ENCODE data around the gene STAG1. TPM values are rescaled to one million over a fixed set of nuclear protein-coding genes. Genes with fewer than 3 reads are reported as not detected.
A peak's percentile ranks its signal among the peaks of the same experiment; 100 is the strongest.
"Not testable (repeated sequence)": the region's sequence is repeated elsewhere in the genome, so short reads cannot be mapped to it uniquely, and the experiment has no call there.

Gene STAG1
- total RNA-seq, 1 experiment from 2014 or later, result 17.9 TPM

GRCh38 chr3:136584728-136585127, 167.4 kb downstream of the STAG1 start:
- in situ Hi-C loops (cut with HindIII; ENCODE audit: low pct_unique_long_range_greater_than_20kb, low sequenced_read_pairs), result no loop called here
- DNase-seq (ENCODE audit: low read depth, low spot score), result no peak

- in situ Hi-C loops (cut with HindIII; ENCODE audit: low pct_unique_long_range_greater_than_20kb, low sequenced_read_pairs), result no loop called here
- no peak for DNase-seq (ENCODE audit: low read depth, low spot score)
Measured at GRCh38 chr3:136583823-136584222, 168.4 kb downstream of the STAG1 start.

GRCh38 chr3:136577791-136578190, 174.4 kb downstream of the STAG1 start:
- DNase-seq (ENCODE audit: low read depth, low spot score), result no peak
- in situ Hi-C loops (cut with HindIII; ENCODE audit: low pct_unique_long_range_greater_than_20kb, low sequenced_read_pairs), result no loop called here

- in situ Hi-C loops (cut with HindIII; ENCODE audit: low pct_unique_long_range_greater_than_20kb, low sequenced_read_pairs), result no loop called here
- no peak for DNase-seq (ENCODE audit: low read depth, low spot score)
Measured at GRCh38 chr3:136576279-136577009, 175.7 kb downstream of the STAG1 start.

GRCh38 chr3:136567599-136568188, 184.5 kb downstream of the STAG1 start:
- DNase-seq (ENCODE audit: low read depth, low spot score), result no peak
- in situ Hi-C loops (cut with HindIII; ENCODE audit: low pct_unique_long_range_greater_than_20kb, low sequenced_read_pairs), result no loop called here

GRCh38 chr3:136564962-136565361, 187.2 kb downstream of the STAG1 start:
- DNase-seq (ENCODE audit: low read depth, low spot score); in situ Hi-C loops (cut with HindIII; ENCODE audit: low pct_unique_long_range_greater_than_20kb, low sequenced_read_pairs): not testable (repeated sequence)

- in situ Hi-C loops (cut with HindIII; ENCODE audit: low pct_unique_long_range_greater_than_20kb, low sequenced_read_pairs), result no loop called here
- no peak for DNase-seq (ENCODE audit: low read depth, low spot score)
Measured at GRCh38 chr3:136562026-136562425, 190.2 kb downstream of the STAG1 start.

GRCh38 chr3:136559896-136560295, 192.3 kb downstream of the STAG1 start:
- DNase-seq (ENCODE audit: low read depth, low spot score), result no peak
- in situ Hi-C loops (cut with HindIII; ENCODE audit: low pct_unique_long_range_greater_than_20kb, low sequenced_read_pairs), result no loop called here

GRCh38 chr3:136549461-136549860, 202.7 kb downstream of the STAG1 start:
- in situ Hi-C loops (cut with HindIII; ENCODE audit: low pct_unique_long_range_greater_than_20kb, low sequenced_read_pairs); DNase-seq (ENCODE audit: low read depth, low spot score): not testable (repeated sequence)

- in situ Hi-C loops (cut with HindIII; ENCODE audit: low pct_unique_long_range_greater_than_20kb, low sequenced_read_pairs), result no loop called here
- DNase-seq (ENCODE audit: low read depth, low spot score), result no peak
Measured at GRCh38 chr3:136547293-136547692, 204.9 kb downstream of the STAG1 start.

GRCh38 chr3:136546720-136547119, 205.5 kb downstream of the STAG1 start:
- in situ Hi-C loops (cut with HindIII; ENCODE audit: low pct_unique_long_range_greater_than_20kb, low sequenced_read_pairs), result no loop called here
- peak; percentile 23 for DNase-seq (ENCODE audit: low read depth, low spot score)

GRCh38 chr3:136545664-136546268, 206.4 kb downstream of the STAG1 start:
- in situ Hi-C loops (cut with HindIII; ENCODE audit: low pct_unique_long_range_greater_than_20kb, low sequenced_read_pairs), result no loop called here
- peak; percentile 29 for DNase-seq (ENCODE audit: low read depth, low spot score)

GRCh38 chr3:136544532-136544931, 207.6 kb downstream of the STAG1 start:
- in situ Hi-C loops (cut with HindIII; ENCODE audit: low pct_unique_long_range_greater_than_20kb, low sequenced_read_pairs), result no loop called here
- DNase-seq (ENCODE audit: low read depth, low spot score), result no peak

GRCh38 chr3:136543385-136543784, 208.8 kb downstream of the STAG1 start:
- in situ Hi-C loops (cut with HindIII; ENCODE audit: low pct_unique_long_range_greater_than_20kb, low sequenced_read_pairs), result no loop called here
- peak; percentile 15 for DNase-seq (ENCODE audit: low read depth, low spot score)

GRCh38 chr3:136535906-136536305, 216.3 kb downstream of the STAG1 start:
- in situ Hi-C loops (cut with HindIII; ENCODE audit: low pct_unique_long_range_greater_than_20kb, low sequenced_read_pairs), result no loop called here

GRCh38 chr3:136532766-136533165, 219.4 kb downstream of the STAG1 start:
- in situ Hi-C loops (cut with HindIII; ENCODE audit: low pct_unique_long_range_greater_than_20kb, low sequenced_read_pairs), result no loop called here

More at GRCh38 chr3:136535906-136536305, 216.3 kb downstream of the STAG1 start:
- DNase-seq (ENCODE audit: low read depth, low spot score), result no peak

GRCh38 chr3:136518102-136518501, 234.1 kb downstream of the STAG1 start:
- no peak for DNase-seq (ENCODE audit: low read depth, low spot score)
- in situ Hi-C loops (cut with HindIII; ENCODE audit: low pct_unique_long_range_greater_than_20kb, low sequenced_read_pairs), result no loop called here

More at GRCh38 chr3:136532766-136533165, 219.4 kb downstream of the STAG1 start:
- no peak for DNase-seq (ENCODE audit: low read depth, low spot score)

GRCh38 chr3:136516656-136517055, 235.5 kb downstream of the STAG1 start:
- DNase-seq (ENCODE audit: low read depth, low spot score), result no peak
- in situ Hi-C loops (cut with HindIII; ENCODE audit: low pct_unique_long_range_greater_than_20kb, low sequenced_read_pairs), result no loop called here

GRCh38 chr3:136516095-136516494, 236.1 kb downstream of the STAG1 start:
- no peak for DNase-seq (ENCODE audit: low read depth, low spot score)
- in situ Hi-C loops (cut with HindIII; ENCODE audit: low pct_unique_long_range_greater_than_20kb, low sequenced_read_pairs), result no loop called here

Data from SK-MEL-5 (cell line).